IMR-90 (cell line): ENCODE results near the gene PLXNB3. TPM values are rescaled to one million over a fixed set of nuclear protein-coding genes. Genes with fewer than 3 reads are reported as not detected.
A peak's percentile ranks its signal among the peaks of the same experiment; 100 is the strongest.

Experiments used
- ATAC-seq: fragments of 200-7000 bp; cut with Tn5 transposase; 2 replicates; pipeline ENCODE4 v1.9.1; 2020; ENCODE audit warnings: low read depth, mild to moderate bottlenecking, moderate library complexity
- BruUV-seq: library from RNA; stranded (reverse); fragments of 400-500 nt; replicated peaks from 2 replicates; lab custom pipeline; 2021; lab: Mats Ljungman, UMichigan
- CTCF ChIA-PET: fragments of 300-600 bp; formaldehyde crosslinking; extraction: SDS; loops from one replicate; lab custom pipeline; 2021; ENCODE audit warnings: antibody characterized with exemption; lab: Yijun Ruan, JAX
- POLR2A ChIA-PET: fragments of 300-600 bp; sonication (Branson Sonifier 250); formaldehyde crosslinking; loops from one replicate; lab custom pipeline; 2022; ENCODE audit warnings: antibody characterized with exemption; ENCODE audit not compliant: unreplicated experiment; lab: Charles Lee
- DNase-seq: peaks from one replicate; pipeline ENCODE4 v3.0.0; 2013
- H2AFZ ChIP-seq: replicated peaks from 2 replicates; pipeline ENCODE3; 2013; ENCODE audit warnings: low read length, mild to moderate bottlenecking; ENCODE audit not compliant: poor library complexity
- H2AK5ac ChIP-seq: 2 replicates; pipeline ENCODE4 v1.6.1; 2013; ENCODE audit warnings: low read depth, low read length, inconsistent platforms
- H2AK9ac ChIP-seq: replicated peaks from 2 replicates; pipeline ENCODE3; 2013; ENCODE audit warnings: mild to moderate bottlenecking, low read depth, low read length, moderate library complexity; ENCODE audit not compliant: poor library complexity
- H2BK120ac ChIP-seq: 2 replicates; pipeline ENCODE4 v1.6.1; 2013; ENCODE audit warnings: low read depth, low read length, inconsistent platforms
- H2BK15ac ChIP-seq: 3 replicates; pipeline ENCODE4 v1.6.1; 2013; ENCODE audit warnings: low read depth, low read length, inconsistent platforms
- H2BK20ac ChIP-seq: 2 replicates; pipeline ENCODE4 v1.6.1; 2013; ENCODE audit warnings: low read depth, mild to moderate bottlenecking, inconsistent platforms, low read length, moderate library complexity
- H2BK5ac ChIP-seq: 2 replicates; pipeline ENCODE4 v1.6.1; 2013; ENCODE audit warnings: mild to moderate bottlenecking, low read depth, low read length, inconsistent platforms; ENCODE audit not compliant: poor library complexity, severe bottlenecking
- H3K14ac ChIP-seq: replicated peaks from 2 replicates; pipeline ENCODE4 v1.6.1; 2013; ENCODE audit warnings: low read depth, low read length, inconsistent platforms
- H3K18ac ChIP-seq: 2 replicates; pipeline ENCODE4 v1.6.1; 2013; ENCODE audit warnings: low read depth, low read length, control low read depth
- H3K23ac ChIP-seq: 2 replicates; pipeline ENCODE4 v1.6.1; 2013; ENCODE audit warnings: low read depth, low read length, inconsistent platforms
- H3K27ac ChIP-seq: 2 replicates; pipeline ENCODE4 v1.5.1; 2013; ENCODE audit warnings: mild to moderate bottlenecking, control low read depth, low read length; ENCODE audit not compliant: insufficient read depth
- H3K27me3 ChIP-seq: 2 replicates; pipeline ENCODE4 v1.6.1; 2013; ENCODE audit warnings: low read length; ENCODE audit not compliant: control insufficient read depth, insufficient read depth
- H3K36me3 ChIP-seq: 2 replicates; pipeline ENCODE4 v1.6.1; 2013; ENCODE audit warnings: low read length, mixed read lengths; ENCODE audit not compliant: control insufficient read depth, insufficient read depth
- H3K4ac ChIP-seq: 2 replicates; pipeline ENCODE4 v1.6.1; 2013; ENCODE audit warnings: low read depth, low read length, inconsistent platforms
- H3K4me1 ChIP-seq: 2 replicates; pipeline ENCODE4 v1.6.1; 2013; ENCODE audit warnings: low read length, mixed read lengths; ENCODE audit not compliant: control insufficient read depth, insufficient read depth
- H3K4me2 ChIP-seq: 2 replicates; pipeline ENCODE4 v1.6.1; 2013; ENCODE audit warnings: low read depth, mild to moderate bottlenecking, control low read depth, low read length, moderate library complexity
- H3K4me3 ChIP-seq: 2 replicates; pipeline ENCODE4 v1.5.1; 2013; ENCODE audit warnings: low read depth, mild to moderate bottlenecking, control low read depth, low read length, moderate library complexity; ENCODE audit not compliant: insufficient read depth
- H3K56ac ChIP-seq: 2 replicates; pipeline ENCODE4 v1.6.1; 2013; ENCODE audit warnings: low read length, inconsistent platforms; ENCODE audit not compliant: insufficient read depth; ENCODE audit errors: extremely low read depth
- H3K79me1 ChIP-seq, 2 experiments: 2 replicates each; pipeline ENCODE4 v1.6.1; 2013; ENCODE audit warnings: low read length in 2 of 2, inconsistent platforms in 1 of 2, low read depth in 1 of 2
- H3K9ac ChIP-seq: 2 replicates; pipeline ENCODE4 v1.6.1; 2013; ENCODE audit warnings: low read depth, low read length, control low read depth
- H3K9me1 ChIP-seq: 2 replicates; pipeline ENCODE4 v1.6.1; 2013; ENCODE audit warnings: low read length, inconsistent platforms; ENCODE audit not compliant: insufficient read depth
- H3K9me3 ChIP-seq: 2 replicates; pipeline ENCODE4 v1.6.1; 2013; ENCODE audit warnings: low read length; ENCODE audit not compliant: control insufficient read depth, insufficient read depth
- H4K20me1 ChIP-seq: 2 replicates; pipeline ENCODE4 v1.6.1; 2013; ENCODE audit warnings: low read length, inconsistent platforms; ENCODE audit not compliant: insufficient read depth
- H4K5ac ChIP-seq: 2 replicates; pipeline ENCODE4 v1.6.1; 2013; ENCODE audit warnings: mild to moderate bottlenecking, low read depth, low read length, control low read depth
- H4K8ac ChIP-seq, 2 experiments: 2 replicates each; pipeline ENCODE4 v1.6.1; 2013; ENCODE audit warnings: low read depth in 2 of 2, low read length in 2 of 2, control low read depth in 1 of 2, inconsistent platforms in 1 of 2
- H4K91ac ChIP-seq: 2 replicates; pipeline ENCODE4 v1.6.1; 2013; ENCODE audit warnings: low read depth, low read length, inconsistent platforms; ENCODE audit not compliant: insufficient read depth
- CEBPB ChIP-seq: IDR thresholded peaks from 2 replicates; pipeline ENCODE4 v1.6.1; 2012; ENCODE audit warnings: low read depth, low read length, improper control_type of control experiment
- CHD1 ChIP-seq: IDR thresholded peaks from 2 replicates; pipeline ENCODE4 v1.6.1; 2012; ENCODE audit warnings: low read depth, low read length, improper control_type of control experiment
- MAFK ChIP-seq: IDR thresholded peaks from 2 replicates; pipeline ENCODE4 v1.6.1; 2012; ENCODE audit warnings: low read depth, low read length, improper control_type of control experiment
- MAZ ChIP-seq: IDR thresholded peaks from 2 replicates; pipeline ENCODE4 v1.6.1; 2012; ENCODE audit warnings: low read depth, mild to moderate bottlenecking, low read length, improper control_type of control experiment, moderate library complexity, borderline replicate concordance
- MXI1 ChIP-seq: IDR thresholded peaks from 2 replicates; pipeline ENCODE4 v1.6.1; 2012; ENCODE audit warnings: low read depth, mild to moderate bottlenecking, low read length, moderate library complexity, borderline replicate concordance
- NFE2L2 ChIP-seq: fragments of 150-350 bp; IDR thresholded peaks from 2 replicates; pipeline ENCODE4 v1.6.1; 2016; ENCODE audit warnings: low read depth, mild to moderate bottlenecking, low read length
- POLR2A ChIP-seq: IDR thresholded peaks from 2 replicates; pipeline ENCODE4 v1.6.1; 2012; ENCODE audit warnings: mild to moderate bottlenecking, low read depth, low read length
- RAD21 ChIP-seq: IDR thresholded peaks from 2 replicates; pipeline ENCODE4 v1.6.1; 2012; ENCODE audit warnings: low read length, improper control_type of control experiment
- RCOR1 ChIP-seq: IDR thresholded peaks from 2 replicates; pipeline ENCODE4 v1.6.1; 2012; ENCODE audit warnings: mild to moderate bottlenecking, low read length, improper control_type of control experiment; ENCODE audit not compliant: insufficient replicate concordance
- RFX5 ChIP-seq: IDR thresholded peaks from 2 replicates; pipeline ENCODE4 v1.8.0; 2012; ENCODE audit warnings: low read depth, mild to moderate bottlenecking, low read length, moderate library complexity
- WGBS, 2 experiments: methylation state at CpG; one replicate each; pipeline versions ENCODE4 v1.1.5 to v1.1.7; 2013; ENCODE audit warnings: missing lambda C conversion rate in 2 of 2; ENCODE audit not compliant: insufficient read length in 1 of 2; ENCODE audit errors: extremely low coverage in 2 of 2; 5-methylcytosine and 5-hydroxymethylcytosine counted together
- dilution Hi-C: fragments of 300-500 bp; cut with HindIII; formaldehyde crosslinking; loops from one replicate; pipeline ENCODE4 v1.14.3; 2018; ENCODE audit warnings: low sequenced_read_pairs; ENCODE audit not compliant: unreplicated experiment
- in situ Hi-C: fragments of 300-500 bp; cut with MboI; formaldehyde crosslinking; loops from 3 replicates; pipeline ENCODE4 v1.14.3; 2019; ENCODE audit warnings: low sequenced_read_pairs, inconsistent platforms, mixed read lengths
- intact Hi-C: fragments of 100-400 bp; cut with micrococcal nuclease; formaldehyde crosslinking; loops from 2 replicates; pipeline ENCODE4 v1.10.0; 2022
- polyA plus RNA-seq, 3 experiments: library from polyadenylated mRNA; depleted of rRNA; stranded (reverse); fragments of >200 nt; gene quantifications; 2 replicates each; pipeline ENCODE4 v1.2.3, GENCODE V29; 2012; ENCODE audit warnings: low replicate concordance in 1 of 3
- total RNA-seq: library from RNA; depleted of rRNA; stranded (reverse); fragments of >200 nt; gene quantifications from 2 replicates; pipeline ENCODE4 v1.2.3, GENCODE V29; 2012
- TF ChIP-seq, protein P1 (sequence below): fragments of 150-350 bp; IDR thresholded peaks from 2 replicates; pipeline ENCODE4 v1.6.1; 2016; ENCODE audit warnings: low read depth, mild to moderate bottlenecking, low read length, moderate library complexity, borderline replicate concordance
- TF ChIP-seq, protein P2 (sequence below): fragments of 150-350 bp; IDR thresholded peaks from 2 replicates; pipeline ENCODE4 v1.6.1; 2017; ENCODE audit warnings: mild to moderate bottlenecking, antibody characterized with exemption, low read length, low read depth
- TF ChIP-seq, protein P3 (sequence below): conservative IDR thresholded peaks from 2 replicates; pipeline ENCODE4 v1.5.1; 2012; ENCODE audit warnings: mild to moderate bottlenecking, low read depth, low read length, improper control_type of control experiment

Gene PLXNB3
- total and polyA plus RNA-seq, 2 of the 4 experiments (the other 2 are of a cell fraction) = 0.36 to 22.3 TPM

DNA sequence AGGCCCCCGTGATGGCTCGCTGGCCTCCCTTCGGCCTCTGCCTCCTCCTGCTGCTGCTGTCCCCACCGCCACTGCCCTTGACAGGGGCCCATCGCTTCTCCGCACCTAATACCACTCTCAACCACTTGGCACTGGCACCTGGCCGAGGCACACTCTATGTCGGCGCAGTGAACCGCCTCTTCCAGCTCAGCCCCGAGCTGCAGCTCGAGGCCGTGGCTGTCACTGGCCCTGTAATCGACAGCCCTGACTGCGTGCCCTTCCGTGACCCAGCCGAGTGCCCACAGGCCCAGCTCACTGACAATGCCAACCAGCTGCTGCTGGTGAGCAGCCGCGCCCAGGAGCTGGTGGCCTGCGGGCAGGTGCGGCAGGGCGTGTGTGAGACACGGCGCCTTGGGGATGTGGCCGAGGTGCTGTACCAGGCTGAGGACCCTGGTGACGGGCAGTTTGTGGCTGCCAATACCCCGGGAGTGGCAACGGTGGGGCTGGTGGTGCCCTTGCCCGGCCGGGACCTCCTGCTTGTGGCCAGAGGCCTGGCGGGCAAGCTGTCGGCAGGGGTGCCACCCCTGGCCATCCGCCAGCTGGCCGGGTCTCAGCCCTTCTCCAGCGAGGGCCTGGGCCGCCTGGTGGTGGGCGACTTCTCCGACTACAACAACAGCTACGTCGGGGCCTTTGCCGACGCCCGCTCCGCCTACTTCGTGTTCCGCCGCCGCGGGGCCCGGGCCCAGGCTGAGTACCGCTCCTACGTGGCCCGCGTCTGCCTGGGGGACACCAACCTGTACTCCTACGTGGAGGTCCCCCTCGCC, 3.0 kb downstream of the PLXNB3 start:
- no peak overlapping the region for H3K4me2 ChIP-seq
- H2AFZ ChIP-seq = peak overlapping the region; percentile 89
- dilution Hi-C loops = no loop called here
- ATAC-seq (no peak), DNase-seq (no peak)
- ChIA-PET CTCF (no interaction called here), POLR2A (no interaction called here)
- H2AK5ac ChIP-seq = peak overlapping the region; percentile 57
- no peaks in the 10 kb centered on the region; the same call in 1 of the 2 replicates for H3K36me3 ChIP-seq
- no peak overlapping the region for H3K18ac ChIP-seq
- H3K23ac ChIP-seq = no peak overlapping the region
- in situ Hi-C loops = loop anchor here (10.0 kb wide), 1 partner anchor 198 kb away; no protein-coding TSS in a partner anchor
- peak overlapping the region in 1 of 2 experiments; percentile 62; a peak in 1 of 4 replicates for H4K8ac ChIP-seq
- H3K4me3 ChIP-seq = no peak overlapping the region
- TF ChIP-seq MAZ = no peak
- no peak for TF ChIP-seq MXI1
- TF ChIP-seq NFE2L2 = no peak
- no peak for TF ChIP-seq CEBPB
- TF ChIP-seq RAD21 = no peak
- TF ChIP-seq, protein P1, sequence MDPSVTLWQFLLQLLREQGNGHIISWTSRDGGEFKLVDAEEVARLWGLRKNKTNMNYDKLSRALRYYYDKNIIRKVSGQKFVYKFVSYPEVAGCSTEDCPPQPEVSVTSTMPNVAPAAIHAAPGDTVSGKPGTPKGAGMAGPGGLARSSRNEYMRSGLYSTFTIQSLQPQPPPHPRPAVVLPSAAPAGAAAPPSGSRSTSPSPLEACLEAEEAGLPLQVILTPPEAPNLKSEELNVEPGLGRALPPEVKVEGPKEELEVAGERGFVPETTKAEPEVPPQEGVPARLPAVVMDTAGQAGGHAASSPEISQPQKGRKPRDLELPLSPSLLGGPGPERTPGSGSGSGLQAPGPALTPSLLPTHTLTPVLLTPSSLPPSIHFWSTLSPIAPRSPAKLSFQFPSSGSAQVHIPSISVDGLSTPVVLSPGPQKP = no peak
- no peak for TF ChIP-seq RCOR1
- TF ChIP-seq, protein P2, sequence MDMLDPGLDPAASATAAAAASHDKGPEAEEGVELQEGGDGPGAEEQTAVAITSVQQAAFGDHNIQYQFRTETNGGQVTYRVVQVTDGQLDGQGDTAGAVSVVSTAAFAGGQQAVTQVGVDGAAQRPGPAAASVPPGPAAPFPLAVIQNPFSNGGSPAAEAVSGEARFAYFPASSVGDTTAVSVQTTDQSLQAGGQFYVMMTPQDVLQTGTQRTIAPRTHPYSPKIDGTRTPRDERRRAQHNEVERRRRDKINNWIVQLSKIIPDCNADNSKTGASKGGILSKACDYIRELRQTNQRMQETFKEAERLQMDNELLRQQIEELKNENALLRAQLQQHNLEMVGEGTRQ = no peak
- TF ChIP-seq, protein P3, sequence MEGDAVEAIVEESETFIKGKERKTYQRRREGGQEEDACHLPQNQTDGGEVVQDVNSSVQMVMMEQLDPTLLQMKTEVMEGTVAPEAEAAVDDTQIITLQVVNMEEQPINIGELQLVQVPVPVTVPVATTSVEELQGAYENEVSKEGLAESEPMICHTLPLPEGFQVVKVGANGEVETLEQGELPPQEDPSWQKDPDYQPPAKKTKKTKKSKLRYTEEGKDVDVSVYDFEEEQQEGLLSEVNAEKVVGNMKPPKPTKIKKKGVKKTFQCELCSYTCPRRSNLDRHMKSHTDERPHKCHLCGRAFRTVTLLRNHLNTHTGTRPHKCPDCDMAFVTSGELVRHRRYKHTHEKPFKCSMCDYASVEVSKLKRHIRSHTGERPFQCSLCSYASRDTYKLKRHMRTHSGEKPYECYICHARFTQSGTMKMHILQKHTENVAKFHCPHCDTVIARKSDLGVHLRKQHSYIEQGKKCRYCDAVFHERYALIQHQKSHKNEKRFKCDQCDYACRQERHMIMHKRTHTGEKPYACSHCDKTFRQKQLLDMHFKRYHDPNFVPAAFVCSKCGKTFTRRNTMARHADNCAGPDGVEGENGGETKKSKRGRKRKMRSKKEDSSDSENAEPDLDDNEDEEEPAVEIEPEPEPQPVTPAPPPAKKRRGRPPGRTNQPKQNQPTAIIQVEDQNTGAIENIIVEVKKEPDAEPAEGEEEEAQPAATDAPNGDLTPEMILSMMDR = no peak
- no peak for TF ChIP-seq POLR2A
- TF ChIP-seq RFX5 = no peak
- TF ChIP-seq MAFK = no peak
- no peak for TF ChIP-seq CHD1
- H4K20me1 ChIP-seq = no peaks in the 10 kb centered on the region; the same call in 1 of the 2 replicates
- H2AK9ac ChIP-seq = peak overlapping the region; percentile 96
- peak overlapping the region; percentile 11 for H3K9ac ChIP-seq
- intact Hi-C loops = loop anchor here (1.0 kb wide), 1 partner anchor 28 kb away; no protein-coding TSS in a partner anchor
- H3K4me1 ChIP-seq = peaks cover 17% of the 10 kb centered on the region
- no peak overlapping the region for H2BK20ac ChIP-seq
- peak overlapping the region; percentile 1; the same call in 1 of the 3 replicates for H2BK15ac ChIP-seq
- H3K27ac ChIP-seq = peak overlapping the region; percentile 94
- no peak overlapping the region; the same call in 1 of the 2 replicates for H4K5ac ChIP-seq
- H3K79me1 ChIP-seq = peaks cover 0 to 17% of the 10 kb centered on the region in 2 experiments; a peak in 2 of 4 replicates
- H3K9me1 ChIP-seq = no peaks in the 10 kb centered on the region
- H3K27me3 ChIP-seq = no peaks in the 10 kb centered on the region
- WGBS, 2 experiments = 85% methylated on average over 36 of the region's 56 CpGs; no CpG with 5 or more reads in 1 of the 2 experiments
- H3K9me3 ChIP-seq = no peaks in the 10 kb centered on the region; the same call in 1 of the 2 replicates
- H2BK120ac ChIP-seq = peak overlapping the region; percentile 49; the same call in 1 of the 2 replicates
- no TSS peak for BruUV-seq
- peak overlapping the region; percentile 85 for H3K4ac ChIP-seq
- no peak overlapping the region for H3K56ac ChIP-seq
- H3K14ac ChIP-seq = no peak overlapping the region
- H4K91ac ChIP-seq = peak overlapping the region; percentile 78; the same call in 1 of the 2 replicates
- peak overlapping the region; percentile 46 for H2BK5ac ChIP-seq
